CD14-positive monocyte (primary cell): ENCODE data around the gene FOXO3. TPM values are rescaled to one million over a fixed set of nuclear protein-coding genes. Genes with fewer than 3 reads are reported as not detected.

Source experiments
- DNase-seq, 3 donors: peaks; one replicate each; pipeline ENCODE4 v3.0.0-alpha.2; 2011 to 2022
- H2AFZ ChIP-seq: 2 replicates; pipeline ENCODE4 v1.6.0; 2012; ENCODE audit warnings: mild to moderate bottlenecking, low read depth, low read length, inconsistent platforms; ENCODE audit not compliant: insufficient read depth, poor library complexity, severe bottlenecking
- H3K27ac ChIP-seq, 2 donors: 1 replicate in 1 of 2; 2 replicates in 1 of 2; pipeline ENCODE4 v1.5.1; 2012 to 2013; ENCODE audit warnings: low read length in 2 of 2, control low read depth in 1 of 2, inconsistent platforms in 1 of 2, low read depth in 1 of 2, mild to moderate bottlenecking in 1 of 2
- H3K27me3 ChIP-seq, 2 donors: one replicate each; pipeline versions ENCODE4 v1.6.0 to v1.6.1; 2011 to 2013; ENCODE audit warnings: low read length in 2 of 2; ENCODE audit not compliant: control insufficient read depth in 2 of 2, insufficient read depth in 2 of 2
- H3K36me3 ChIP-seq, 2 donors: replicated peaks in 1 of 2; 1 replicate in 1 of 2; 2 replicates in 1 of 2; pipeline versions ENCODE4 v1.5.1 to v1.6.1; 2012 to 2013; ENCODE audit warnings: low read length in 2 of 2, control low read depth in 1 of 2, inconsistent platforms in 1 of 2, mild to moderate bottlenecking in 1 of 2; ENCODE audit not compliant: insufficient read depth in 2 of 2, control insufficient read depth in 1 of 2
- H3K4me1 ChIP-seq, 2 donors: 1 replicate in 1 of 2; 2 replicates in 1 of 2; pipeline versions ENCODE4 v1.5.1 to v1.6.1; 2012 to 2013; ENCODE audit warnings: low read length in 2 of 2, control low read depth in 1 of 2, inconsistent platforms in 1 of 2, mild to moderate bottlenecking in 1 of 2, moderate library complexity in 1 of 2; ENCODE audit not compliant: insufficient read depth in 2 of 2, control insufficient read depth in 1 of 2
- H3K4me2 ChIP-seq: replicated peaks from 2 replicates; pipeline ENCODE3; 2012; ENCODE audit warnings: low read length, moderate library complexity, mild to moderate bottlenecking; ENCODE audit not compliant: poor library complexity, severe bottlenecking; ENCODE audit errors: extremely low read depth
- H3K4me3 ChIP-seq, 3 experiments: fragments of 200-600 bp in 1 of 3; sonication (generic) in 1 of 3; replicated peaks in 1 of 3; 1 replicate in 2 of 3; 2 replicates in 1 of 3; pipeline ENCODE4 v1.5.1; 2011 to 2013; ENCODE audit warnings: low read length in 3 of 3, mild to moderate bottlenecking in 3 of 3, control low read depth in 2 of 3, low read depth in 2 of 3, inconsistent platforms in 1 of 3, moderate library complexity in 1 of 3
- H3K79me2 ChIP-seq: 2 replicates; pipeline ENCODE4 v1.6.0; 2012; ENCODE audit warnings: mild to moderate bottlenecking, control low read depth, inconsistent platforms, low read length, moderate library complexity; ENCODE audit not compliant: insufficient read depth
- H3K9ac ChIP-seq: 2 replicates; pipeline ENCODE4 v1.6.0; 2017; ENCODE audit warnings: low read length, mild to moderate bottlenecking; ENCODE audit not compliant: insufficient read depth, poor library complexity, severe bottlenecking
- H3K9me3 ChIP-seq, 2 donors: replicated peaks in 1 of 2; 1 replicate in 1 of 2; 2 replicates in 1 of 2; pipeline versions ENCODE4 v1.5.1 to v1.6.1; 2012 to 2013; ENCODE audit warnings: low read length in 2 of 2, control low read depth in 1 of 2; ENCODE audit not compliant: control insufficient read depth in 1 of 2, insufficient read depth in 1 of 2
- H4K20me1 ChIP-seq: 2 replicates; pipeline ENCODE4 v1.6.0; 2012; ENCODE audit warnings: mild to moderate bottlenecking, low read length, control low read depth, moderate library complexity; ENCODE audit not compliant: insufficient read depth
- H3K27ac Mint-ChIP-seq, 7 donors: one replicate each; pipeline ENCODE4 v1.8.0; 2020; ENCODE audit warnings: mild to moderate bottlenecking in 7 of 7, mixed read lengths in 7 of 7, moderate library complexity in 6 of 7, inconsistent platforms in 2 of 7
- H3K27me3 Mint-ChIP-seq, 3 donors: one replicate each; pipeline ENCODE4 v1.8.0; 2021 to 2022; ENCODE audit warnings: low read depth in 3 of 3, mild to moderate bottlenecking in 3 of 3, mixed read lengths in 3 of 3, moderate library complexity in 3 of 3, inconsistent platforms in 1 of 3
- H3K36me3 Mint-ChIP-seq, 2 donors: one replicate each; pipeline ENCODE4 v1.8.0; 2020; ENCODE audit warnings: mixed read lengths in 2 of 2, inconsistent platforms in 1 of 2, mild to moderate bottlenecking in 1 of 2
- H3K4me1 Mint-ChIP-seq: one replicate; pipeline ENCODE4 v1.8.0; 2020; ENCODE audit warnings: mild to moderate bottlenecking, mixed read lengths
- H3K4me3 Mint-ChIP-seq, 2 donors: one replicate each; pipeline ENCODE4 v1.8.0; 2020; ENCODE audit warnings: mild to moderate bottlenecking in 2 of 2, mixed read lengths in 2 of 2, moderate library complexity in 1 of 2
- H3K9me3 Mint-ChIP-seq, 7 donors: one replicate each; pipeline ENCODE4 v1.8.0; 2020 to 2022; ENCODE audit warnings: mixed read lengths in 7 of 7, mild to moderate bottlenecking in 6 of 7, moderate library complexity in 6 of 7, inconsistent platforms in 2 of 7
- CTCF ChIP-seq: fragments of 200-600 bp; IDR thresholded peaks from one replicate; pipeline ENCODE4 v1.8.0; 2022; ENCODE audit warnings: antibody characterized with exemption, mild to moderate bottlenecking
- WGBS: methylation state at CpG from one replicate; pipeline ENCODE4 v1.1.5; 2013; ENCODE audit warnings: missing lambda C conversion rate; ENCODE audit not compliant: insufficient coverage; 5-methylcytosine and 5-hydroxymethylcytosine counted together
- intact Hi-C, 2 donors: fragments of 100-400 bp; cut with micrococcal nuclease; formaldehyde crosslinking; loops; one replicate each; pipeline versions ENCODE4 v1.15.0 to v1.15.1; 2023
- polyA plus RNA-seq, 3 donors: library from polyadenylated mRNA; depleted of rRNA in 1 of 3; unstranded in 2 of 3; stranded (reverse) in 1 of 3; fragments of 300-500 nt in 2 of 3; fragments of >200 nt in 1 of 3; fragmentation: Illumina TruSeq in 2 of 3; gene quantifications; 1 replicate in 2 of 3; 2 replicates in 1 of 3; pipeline ENCODE4 v1.2.3, GENCODE V29; 2012 to 2021

The FOXO3 gene
- polyA plus RNA-seq, 3 donors, result 15.4 to 23.2 (median 17.5) TPM

GRCh38 chr6:108726726-108727339, 166.1 kb downstream of the FOXO3 start:
- intact Hi-C loops, result no loop called here
- Mint-ChIP-seq H3K4me3 (no peak overlapping the region), H3K36me3 (peaks cover 3 to 4% of the 10 kb centered on the region in 2 donors), H3K27me3 (peaks cover 1 to 11% (median 7%) of the 10 kb centered on the region in 3 donors), H3K27ac (peak overlapping the region in 1 of 7 donors; percentile 57), H3K9me3 (peaks cover 7 to 21% (median 15%) of the 10 kb centered on the region in 7 donors), H3K4me1 (peaks cover 2% of the 10 kb centered on the region)
- Histone ChIP-seq H3K27ac (no peak overlapping the region), H3K27me3 (no peaks in the 10 kb centered on the region), H4K20me1 (no peaks in the 10 kb centered on the region), H2AFZ (no peak overlapping the region), H3K4me2 (no peak overlapping the region), H3K9ac (no peak overlapping the region), H3K4me1 (no peaks in the 10 kb centered on the region), H3K36me3 (no peaks in the 10 kb centered on the region), H3K9me3 (peaks cover 5 to 15% of the 10 kb centered on the region in 2 donors), H3K4me3 (no peak overlapping the region), H3K79me2 (no peaks in the 10 kb centered on the region)
- no peak for TF ChIP-seq CTCF
- no peak for DNase-seq
- WGBS, result 100% methylated on average over 3 of the region's 7 CpGs

GRCh38 chr6:108727966-108728730, 167.4 kb downstream of the FOXO3 start:
- intact Hi-C loops, result no loop called here
- no peak for DNase-seq
- Histone ChIP-seq H3K4me3 (no peak overlapping the region), H3K4me1 (no peaks in the 10 kb centered on the region), H3K27me3 (no peaks in the 10 kb centered on the region), H3K9ac (no peak overlapping the region), H3K79me2 (no peaks in the 10 kb centered on the region), H2AFZ (no peak overlapping the region), H4K20me1 (no peaks in the 10 kb centered on the region), H3K27ac (no peak overlapping the region), H3K9me3 (peaks cover 5 to 15% of the 10 kb centered on the region in 2 donors), H3K36me3 (no peaks in the 10 kb centered on the region), H3K4me2 (no peak overlapping the region)
- Mint-ChIP-seq H3K4me1 (peaks cover 2% of the 10 kb centered on the region), H3K4me3 (no peak overlapping the region), H3K27me3 (peaks cover 1 to 11% (median 6%) of the 10 kb centered on the region in 3 donors), H3K9me3 (peaks cover 5 to 21% (median 14%) of the 10 kb centered on the region in 7 donors), H3K27ac (no peak overlapping the region), H3K36me3 (peaks cover 2 to 3% of the 10 kb centered on the region in 2 donors)
- 54% methylated on average over 10 of the region's 13 CpGs for WGBS
- no peak for TF ChIP-seq CTCF
